Cardiac fibroblast (primary cell): Measurements from ENCODE around the gene IFI35.
"Not testable (repeated sequence)": the region's sequence is repeated elsewhere in the genome, so short reads cannot be mapped to it uniquely, and the experiment has no call there.

ENCODE experiments used
- DNase-seq, 2 donors: peaks; one replicate each; pipeline versions ENCODE4 v3.0.0 to v3.0.0-alpha.2; 2010; ENCODE audit warnings: low read depth in 2 of 2
- H3K4me3 ChIP-seq, 2 donors: replicated peaks in 1 of 2; 1 replicate in 1 of 2; 2 replicates in 1 of 2; pipeline ENCODE4 v1.5.1; 2011; ENCODE audit warnings: low read depth in 2 of 2, low read length in 2 of 2, mild to moderate bottlenecking in 2 of 2, moderate library complexity in 1 of 2
- CTCF ChIP-seq: IDR thresholded peaks from one replicate; pipeline ENCODE4 v1.5.1; 2011; ENCODE audit warnings: low read depth, mild to moderate bottlenecking, low read length, inconsistent platforms

IFI35 gene

GRCh38 chr17:42975265-42975664 is 31.3 kb upstream of the IFI35 start:
- no peak for TF ChIP-seq CTCF
- DNase-seq = no peak
- H3K4me3 ChIP-seq = no peak overlapping the region

GRCh38 chr17:42975701-42976100 is 30.9 kb upstream of the IFI35 start:
- not testable (repeated sequence) for H3K4me3 ChIP-seq

GRCh38 chr17:42979511-42980273 is 26.9 kb upstream of the IFI35 start, which contains the start of gene PTGES3L:
Gene PTGES3L (minus strand): TSS chr17:42980080. CDS start chr17:42980053, 27 bp downstream.
- no peak for TF ChIP-seq CTCF
- DNase-seq = peak; percentile 45 to 49
- peak within 1 kb of the TSS; percentile 77 to 93 for H3K4me3 ChIP-seq

More at GRCh38 chr17:42975701-42976100, 30.9 kb upstream of the IFI35 start:
- DNase-seq = not testable (repeated sequence)

GRCh38 chr17:42980274-42980765 is 26.3 kb upstream of the IFI35 start, which contains the start of gene RUNDC1:
Gene RUNDC1 (plus strand): TSS chr17:42980565. CDS start chr17:42980577, 12 bp downstream.
- TF ChIP-seq CTCF = no peak
- peak within 1 kb of the TSS; percentile 77 to 93 for H3K4me3 ChIP-seq
- DNase-seq = peak; percentile 86 to 89

GRCh38 chr17:42980766-42981397 is 25.7 kb upstream of the IFI35 start:
- peak; percentile 53 to 59 for DNase-seq
- no peak for TF ChIP-seq CTCF

GRCh38 chr17:42982266-42982665 is 24.3 kb upstream of the IFI35 start:
- TF ChIP-seq CTCF = no peak
- no peak overlapping the region for H3K4me3 ChIP-seq
- DNase-seq = no peak

More at GRCh38 chr17:42980766-42981397, 25.7 kb upstream of the IFI35 start:
- H3K4me3 ChIP-seq = peak overlapping the region; percentile 77 to 93

- TF ChIP-seq CTCF = no peak
- H3K4me3 ChIP-seq = no peak overlapping the region
- DNase-seq = no peak
Measured at GRCh38 chr17:42985225-42985624, 21.4 kb upstream of the IFI35 start.
